HG03175 (cell line): Measurements from ENCODE around the gene ALPK3.

Source experiments
- ATAC-seq: cut with Tn5 transposase; IDR thresholded peaks from one replicate; pipeline ENCODE4 v1.9.1; 2021; ENCODE audit warnings: mild to moderate bottlenecking, moderate library complexity; ENCODE audit not compliant: unreplicated experiment

The ALPK3 gene

GRCh38 chr15:84822653-84823281, 5.6 kb downstream of the ALPK3 start:
- no peak for ATAC-seq

- no peak for ATAC-seq
Observed at GRCh38 chr15:84823282-84823878, 6.2 kb downstream of the ALPK3 start.

DNA sequence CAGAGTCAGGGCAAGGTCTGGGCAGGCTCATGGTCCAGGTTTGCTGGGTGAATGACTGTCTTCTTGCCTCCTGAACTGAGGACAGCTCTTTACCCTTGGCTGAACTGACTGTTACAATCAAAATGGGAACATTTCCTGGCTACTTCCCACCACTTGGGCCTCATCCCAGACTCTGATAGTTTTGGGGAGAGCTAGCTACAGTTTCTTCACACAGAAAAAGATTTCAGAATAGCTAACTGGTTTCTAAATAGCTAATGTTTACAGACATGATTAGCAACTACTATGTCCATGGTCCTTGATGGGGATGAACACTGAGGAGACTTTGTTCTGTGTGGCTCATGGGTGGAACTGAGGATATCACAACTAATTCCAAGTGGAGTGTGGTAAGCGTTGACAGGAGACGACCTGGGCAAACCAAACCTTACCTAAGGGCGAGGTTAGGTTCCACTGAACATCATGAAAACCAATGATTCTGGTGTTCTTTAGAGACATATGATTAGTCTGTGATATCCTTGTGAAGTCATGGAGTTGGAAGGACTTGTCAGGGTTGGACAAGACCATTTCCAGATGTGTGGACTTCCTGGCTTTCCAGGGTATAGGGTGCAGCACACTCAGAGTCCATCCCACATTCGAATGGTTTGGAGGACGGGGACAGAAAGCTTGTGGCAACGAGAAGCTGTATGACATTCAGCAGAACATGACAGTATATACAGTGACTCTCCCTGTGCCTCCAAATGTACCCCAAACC, 7.3 kb downstream of the ALPK3 start:
- ATAC-seq = no peak

- no peak for ATAC-seq
Observed at GRCh38 chr15:84826369-84826823, 9.2 kb downstream of the ALPK3 start.

DNA sequence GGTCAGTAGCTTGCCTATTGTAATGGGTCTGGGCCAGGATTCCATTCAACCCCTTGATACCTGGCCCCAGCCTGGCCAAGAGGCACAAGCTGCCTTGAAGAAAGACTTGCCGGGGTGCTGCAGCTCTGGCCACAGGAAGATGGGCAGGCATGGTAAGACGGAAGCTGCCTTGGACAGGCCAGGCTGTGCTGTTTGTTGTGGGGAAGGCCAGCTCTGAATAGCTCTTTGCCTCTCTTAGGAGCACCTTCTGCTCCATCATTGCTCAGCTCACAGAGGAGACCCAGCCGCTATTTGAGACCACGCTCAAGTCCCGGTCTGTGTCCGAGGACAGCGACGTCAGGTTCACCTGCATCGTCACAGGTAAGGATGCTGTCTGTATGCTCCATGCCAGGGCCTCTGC, 10.1 kb downstream of the ALPK3 start:
- ATAC-seq = no peak

DNA sequence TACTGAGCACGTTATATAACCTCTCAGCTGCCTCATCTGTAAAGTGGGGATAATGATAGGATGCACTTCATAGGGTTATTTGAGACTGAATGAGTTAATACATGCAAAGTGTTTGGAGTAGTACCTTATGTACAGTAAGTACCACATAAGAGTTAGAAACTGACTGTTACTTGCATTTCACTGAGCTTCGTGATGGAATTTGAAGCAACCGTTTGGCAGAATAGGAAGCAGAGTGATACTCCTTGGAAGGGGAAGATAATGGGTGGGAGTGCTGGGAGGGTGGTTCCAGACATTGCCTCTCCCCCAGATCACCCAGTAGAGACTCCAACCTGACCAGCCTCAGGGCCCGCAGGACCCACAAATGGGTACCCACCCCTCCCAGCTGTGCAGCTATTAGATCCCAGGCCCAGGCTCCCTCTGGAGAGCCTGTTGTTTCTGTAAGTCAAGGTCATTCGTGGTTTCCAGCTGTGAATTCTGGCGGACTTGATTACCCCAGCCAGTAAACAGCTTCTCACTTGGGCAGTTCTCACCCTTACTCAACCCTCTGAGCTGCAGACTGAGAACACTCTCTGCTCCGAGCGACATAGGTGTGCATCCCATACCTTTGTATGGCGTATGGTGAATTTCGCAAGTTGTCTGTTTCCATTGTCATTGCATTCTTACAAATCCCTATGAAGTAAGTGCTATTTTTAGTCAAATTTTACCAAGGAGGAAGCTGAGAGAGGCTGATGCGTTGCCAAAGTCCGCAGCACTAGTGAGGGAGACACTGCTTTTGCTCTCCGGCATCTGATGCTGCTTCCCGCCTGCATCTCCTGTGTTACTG, 11.1 kb downstream of the ALPK3 start:
- ATAC-seq = no peak

- no peak for ATAC-seq
Observed at GRCh38 chr15:84829428-84829827, 12.3 kb downstream of the ALPK3 start.

GRCh38 chr15:84830036-84830435, 12.9 kb downstream of the ALPK3 start:
- ATAC-seq = no peak

DNA sequence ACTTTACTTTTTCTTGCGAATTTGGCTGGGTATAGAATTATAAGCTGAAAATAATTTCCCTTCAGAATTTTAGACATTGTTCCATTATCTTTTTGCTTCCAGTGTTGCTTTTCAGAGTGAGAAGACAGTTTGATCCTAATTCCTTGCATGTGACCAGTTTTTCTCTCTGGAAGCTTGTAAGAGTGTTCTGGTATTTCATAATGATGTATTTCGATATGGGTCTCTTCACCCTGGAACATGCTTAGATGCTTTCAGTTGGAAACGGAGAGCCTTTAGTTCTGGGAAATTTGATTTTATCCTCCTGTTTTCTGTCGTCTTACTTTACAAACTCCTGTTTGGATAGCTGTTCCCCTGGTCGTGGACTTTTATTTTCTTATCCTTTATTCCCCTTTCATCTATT, 13.9 kb downstream of the ALPK3 start:
- ATAC-seq = no peak

DNA sequence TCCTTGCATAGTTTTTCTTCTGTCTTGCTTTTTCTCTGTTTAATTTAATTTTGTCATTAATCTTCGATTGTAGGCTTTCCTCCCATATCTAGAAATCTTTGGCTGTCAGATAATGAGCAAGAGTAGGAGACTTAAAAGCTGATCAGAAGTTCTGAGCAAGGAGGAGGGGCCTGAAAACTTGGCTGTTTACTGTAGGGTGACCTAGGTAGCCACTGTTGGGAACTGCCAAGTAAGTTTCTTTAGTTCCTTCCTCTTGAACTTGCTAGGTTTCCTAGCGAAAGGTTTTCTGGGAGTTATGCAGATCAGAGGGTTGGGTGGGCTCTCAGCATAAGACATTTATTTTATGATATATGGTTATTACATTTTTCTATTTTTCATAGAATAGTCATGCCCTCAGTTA, 14.5 kb downstream of the ALPK3 start:
- ATAC-seq = no peak

GRCh38 chr15:84832448-84833040, 15.4 kb downstream of the ALPK3 start:
- no peak for ATAC-seq

- ATAC-seq = no peak
Observed at GRCh38 chr15:84833447-84834228, 16.5 kb downstream of the ALPK3 start.

DNA sequence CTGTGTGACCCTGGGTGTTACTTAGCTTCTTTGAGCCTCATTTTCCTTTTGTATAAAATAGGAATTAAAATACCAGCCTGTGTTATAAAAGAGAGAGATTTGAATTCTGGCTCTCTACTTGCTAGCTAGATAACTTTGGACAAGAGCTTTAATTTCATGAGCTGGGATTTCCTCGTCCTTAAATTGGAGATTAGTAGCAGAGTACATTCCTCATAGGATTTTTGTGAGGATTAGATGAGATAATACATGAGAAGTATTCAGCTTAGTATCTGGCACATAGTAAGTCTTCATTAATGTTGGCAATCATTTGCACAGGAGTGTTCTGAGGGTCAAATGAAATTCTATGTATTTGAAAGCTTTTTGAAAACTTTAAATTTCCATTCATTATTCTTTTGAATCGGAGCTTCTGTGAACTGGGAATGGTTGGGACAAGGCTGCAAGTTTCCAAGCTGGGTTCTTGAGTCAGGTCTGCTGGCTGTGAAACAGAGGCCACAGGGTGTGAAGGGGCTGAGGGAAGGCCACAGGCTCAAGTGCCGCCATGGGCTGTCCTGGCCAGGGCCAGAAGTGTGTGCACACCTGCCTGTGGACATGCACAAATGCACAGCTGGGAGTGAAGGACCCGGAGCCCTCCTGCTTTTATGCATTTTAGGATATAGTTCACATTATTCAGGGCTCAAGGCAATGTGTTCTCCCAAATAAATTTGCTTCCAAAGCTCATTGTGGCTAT, 17.2 kb downstream of the ALPK3 start:
- no peak for ATAC-seq

GRCh38 chr15:84834969-84835368, 17.8 kb downstream of the ALPK3 start:
- no peak for ATAC-seq

DNA sequence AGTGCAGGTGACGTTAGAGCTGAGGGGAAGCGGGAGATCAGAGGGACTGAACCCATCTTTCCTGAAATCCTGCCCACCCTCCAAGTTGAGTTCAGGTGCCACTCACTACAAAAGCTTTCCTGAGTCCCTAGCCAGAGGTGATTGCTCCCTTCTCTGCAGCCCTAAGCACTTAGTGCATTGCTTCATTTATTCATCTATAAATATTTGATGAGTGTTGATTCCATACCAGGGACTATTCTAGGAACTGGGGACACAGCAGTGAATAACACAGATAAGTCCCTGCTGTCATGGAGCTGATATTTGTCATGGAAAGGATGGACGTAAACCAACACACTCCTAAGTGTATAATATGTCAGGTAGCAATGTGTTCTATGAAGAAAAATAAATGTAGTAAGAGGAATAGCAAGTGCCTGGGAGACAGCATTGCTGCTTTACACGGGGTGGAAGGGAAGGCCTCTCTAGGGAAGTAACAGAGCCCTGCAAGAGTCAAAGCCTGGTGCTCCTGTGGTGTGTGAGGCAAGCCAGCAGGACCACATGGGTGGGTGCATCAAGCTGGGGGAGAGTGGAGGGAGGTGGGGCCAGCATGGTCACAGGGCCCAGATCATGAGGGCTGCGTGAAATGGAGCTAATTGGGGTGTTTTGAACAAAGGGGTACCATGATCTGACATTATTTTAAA, 18.6 kb downstream of the ALPK3 start:
- ATAC-seq = no peak

DNA sequence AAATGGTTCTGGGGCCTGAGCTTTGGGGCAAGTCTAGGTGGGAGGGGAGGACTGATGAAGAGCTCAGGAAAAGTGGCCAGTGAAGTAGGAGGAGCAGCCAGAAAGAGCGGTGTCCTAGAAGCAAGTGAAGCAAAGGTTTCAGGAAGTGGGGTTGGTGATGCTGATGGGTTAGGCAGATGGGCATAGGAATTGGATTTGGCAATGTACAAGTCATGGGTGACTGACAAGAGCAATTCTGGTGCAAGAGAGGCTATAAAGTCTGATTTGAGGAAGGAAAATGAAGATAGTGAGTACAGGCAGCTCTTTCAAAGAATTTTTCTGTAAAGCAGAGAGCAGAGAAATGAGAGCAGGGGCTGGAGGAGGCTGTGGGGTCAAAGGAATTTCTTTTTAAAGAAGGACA, 19.7 kb downstream of the ALPK3 start:
- no peak for ATAC-seq

- ATAC-seq = no peak
Observed at GRCh38 chr15:84839714-84840113, 22.6 kb downstream of the ALPK3 start.

DNA sequence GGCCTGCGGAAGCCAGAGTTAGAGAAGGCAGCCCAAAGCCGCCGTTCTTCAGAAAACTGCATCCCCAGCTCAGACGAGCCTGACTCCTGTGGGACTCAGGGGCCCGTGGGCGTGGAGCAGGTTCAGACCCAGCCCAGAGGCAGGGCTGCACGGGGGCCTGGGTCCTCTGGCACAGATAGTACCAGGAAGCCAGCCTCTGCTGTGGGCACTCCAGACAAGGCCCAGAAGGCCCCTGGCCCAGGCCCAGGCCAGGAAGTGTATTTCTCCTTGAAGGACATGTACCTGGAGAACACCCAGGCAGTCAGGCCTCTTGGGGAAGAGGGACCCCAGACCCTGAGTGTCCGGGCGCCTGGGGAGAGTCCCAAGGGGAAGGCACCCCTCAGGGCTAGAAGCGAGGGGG, 23.1 kb downstream of the ALPK3 start:
- ATAC-seq = no peak
